K562 (cell line): ENCODE measurements around the gene CELSR2. TPM values are rescaled to one million over a fixed set of nuclear protein-coding genes. Genes with fewer than 3 reads are reported as not detected.

Source experiments
- ATAC-seq: fragments of 200-7000 bp; cut with Tn5 transposase; 3 replicates; pipeline ENCODE4 v1.9.1; 2020; ENCODE audit warnings: moderate library complexity
- BruUV-seq: library from RNA; stranded (reverse); fragments of 400-500 nt; replicated peaks from 2 replicates; lab custom pipeline; 2021; lab: Mats Ljungman, UMichigan
- CTCF ChIA-PET: fragments of 300-600 bp; formaldehyde crosslinking; extraction: SDS; loops from one replicate; lab custom pipeline; 2021; ENCODE audit warnings: low intra/inter-chr PET ratio; lab: Yijun Ruan, JAX
- POLR2A ChIA-PET: fragments of 300-600, 350-650 bp; sonication (Branson Sonifier 250); formaldehyde crosslinking; extraction: SDS; loops from one replicate; lab custom pipeline; 2021; ENCODE audit warnings: antibody characterized with exemption, inconsistent platforms; lab: Yijun Ruan, JAX
- DNase-seq, 4 experiments: peaks; one replicate each; pipeline versions ENCODE4 v3.0.0 to v3.0.0-alpha.2; 2011 to 2018; ENCODE audit warnings: low spot score in 3 of 4, mixed read lengths in 3 of 4; ENCODE audit errors: extremely low read depth in 1 of 4
- FAIRE-seq: peaks from 2 replicates; lab custom pipeline; 2011; peaks lifted over from hg19 to GRCh38; lab: Jason Lieb, UNC
- H2AFZ ChIP-seq: 2 replicates; pipeline ENCODE4 v1.6.0; 2011; ENCODE audit warnings: low read depth, low read length, control low read depth, inconsistent platforms
- H3K27ac ChIP-seq: fragments of 200-600 bp; 3 replicates; pipeline ENCODE4 v1.8.0; 2011; ENCODE audit warnings: low read depth, mild to moderate bottlenecking, control low read depth, inconsistent platforms, low read length, moderate library complexity, mixed read lengths; ENCODE audit errors: extremely low read depth
- H3K27me3 ChIP-seq, 2 experiments: fragments of 300-600 bp in 1 of 2; 2 replicates in 1 of 2; 3 replicates in 1 of 2; pipeline versions ENCODE4 v1.6.0 to v1.8.0; 2011; ENCODE audit warnings: inconsistent platforms in 2 of 2, low read length in 2 of 2, mild to moderate bottlenecking in 1 of 2, mixed read lengths in 1 of 2, moderate library complexity in 1 of 2; ENCODE audit not compliant: control insufficient read depth in 2 of 2, insufficient read depth in 2 of 2
- H3K36me3 ChIP-seq: fragments of 300-600 bp; 3 replicates; pipeline ENCODE4 v1.8.0; 2011; ENCODE audit warnings: mild to moderate bottlenecking, low read length, inconsistent platforms; ENCODE audit not compliant: control insufficient read depth, insufficient read depth
- H3K4me1 ChIP-seq, 2 experiments: fragments of 200-600 bp in 1 of 2; replicated peaks in 1 of 2; 2 replicates in 1 of 2; 3 replicates in 1 of 2; pipeline versions ENCODE4 v1.5.1 to v1.8.0; 2011; ENCODE audit warnings: inconsistent platforms in 2 of 2, low read length in 2 of 2, mild to moderate bottlenecking in 1 of 2, mixed read lengths in 1 of 2, moderate library complexity in 1 of 2; ENCODE audit not compliant: control insufficient read depth in 2 of 2, insufficient read depth in 2 of 2
- H3K4me2 ChIP-seq: 2 replicates; pipeline ENCODE4 v1.6.1; 2011; ENCODE audit warnings: low read length, control low read depth, inconsistent platforms, mixed read lengths; ENCODE audit not compliant: insufficient read depth
- H3K4me3 ChIP-seq: fragments of 200-600 bp; sonication (generic), shearing (Covaris generic); 2 replicates; pipeline ENCODE4 v1.5.1; 2016; ENCODE audit warnings: control low read depth, inconsistent platforms
- H3K79me2 ChIP-seq: fragments of 200-600 bp; 3 replicates; pipeline ENCODE4 v1.8.0; 2011; ENCODE audit warnings: low read length, inconsistent platforms; ENCODE audit not compliant: control insufficient read depth, insufficient read depth
- H3K9ac ChIP-seq, 2 experiments: 2 replicates each; pipeline versions ENCODE4 v1.6.0 to v1.6.1; 2011; ENCODE audit warnings: low read depth in 2 of 2, low read length in 2 of 2, control low read depth in 1 of 2, inconsistent platforms in 1 of 2, mild to moderate bottlenecking in 1 of 2, mixed read lengths in 1 of 2; ENCODE audit not compliant: insufficient read depth in 1 of 2
- H3K9me1 ChIP-seq: one replicate; pipeline ENCODE4 v1.6.0; 2011; ENCODE audit warnings: inconsistent platforms, mild to moderate bottlenecking, low read length, moderate library complexity; ENCODE audit not compliant: control insufficient read depth, insufficient read depth
- H3K9me3 ChIP-seq: replicated peaks from 2 replicates; pipeline ENCODE4 v1.5.1; 2011; ENCODE audit warnings: low read depth, low read length, inconsistent platforms; ENCODE audit not compliant: control insufficient read depth, insufficient read depth
- H4K20me1 ChIP-seq: replicated peaks from 2 replicates; pipeline ENCODE4 v1.6.1; 2011; ENCODE audit warnings: low read length, inconsistent platforms, mixed read lengths; ENCODE audit not compliant: control insufficient read depth, insufficient read depth
- CHD2 ChIP-seq: IDR thresholded peaks from 2 replicates; pipeline ENCODE4 v1.6.1; 2011; ENCODE audit warnings: low read depth, low read length
- ELK3 ChIP-seq: fragments of 450-650 bp; formaldehyde crosslinking; IDR thresholded peaks from 2 replicates; pipeline ENCODE4 v1.4.0; 2020; ENCODE audit warnings: mild to moderate bottlenecking
- RBM22 ChIP-seq: fragments of 200-400 bp; formaldehyde crosslinking; IDR thresholded peaks from 2 replicates; pipeline ENCODE4 v1.6.1; 2018; ENCODE audit warnings: low read length, low read depth; ENCODE audit not compliant: poor library complexity, severe bottlenecking
- RFX1 ChIP-seq: fragments of 450-650 bp; IDR thresholded peaks from 2 replicates; pipeline ENCODE4 v1.6.1; 2016; ENCODE audit warnings: mild to moderate bottlenecking, moderate library complexity
- RFX5 ChIP-seq: IDR thresholded peaks from 2 replicates; pipeline ENCODE4 v1.6.1; 2011; ENCODE audit warnings: low read depth, mild to moderate bottlenecking, improper control_type of control experiment, low read length
- RNF2 ChIP-seq: sonication (generic); IDR thresholded peaks from 2 replicates; pipeline ENCODE4 v1.6.1; 2016
- WHSC1 ChIP-seq: IDR thresholded peaks from one replicate; pipeline ENCODE4 v1.6.1; 2012; ENCODE audit warnings: low read length, control low read depth, inconsistent platforms
- ZKSCAN8 ChIP-seq: fragments of 200-800 bp; sonication (Bioruptor generic); IDR thresholded peaks from 2 replicates; pipeline ENCODE4 v1.6.1; 2016; ENCODE audit warnings: missing genetic modification characterization, missing compliant biosample characterization
- ZNF277 ChIP-seq: fragments of 250-450 bp; sonication (Bioruptor Pico); IDR thresholded peaks from 2 replicates; pipeline ENCODE4 v1.8.0; 2022; ENCODE audit warnings: inconsistent platforms, mild to moderate bottlenecking, moderate library complexity, borderline replicate concordance
- ZNF696 ChIP-seq: fragments of 250-450 bp; sonication (Bioruptor Pico); conservative IDR thresholded peaks from 2 replicates; pipeline ENCODE4 v1.4.0; 2020; ENCODE audit warnings: mild to moderate bottlenecking, moderate library complexity
- WGBS: fragments of 100-300 bp; shearing (Covaris generic); methylation state at CpG from one replicate; pipeline ENCODE4 v1.1.6; 2016; ENCODE audit warnings: low coverage, mixed read lengths; ENCODE audit not compliant: insufficient coverage; ENCODE audit errors: missing lambda C conversion rate; 5-methylcytosine and 5-hydroxymethylcytosine counted together
- in situ Hi-C: fragments of 300-500 bp; cut with MboI; formaldehyde crosslinking; loops from 4 replicates; pipeline ENCODE4 v1.15.0; 2018; ENCODE audit warnings: inconsistent platforms, mixed read lengths
- intact Hi-C: fragments of 100-400 bp; cut with micrococcal nuclease; formaldehyde crosslinking; loops from 2 replicates; pipeline ENCODE4 v1.14.2; 2022
- polyA plus RNA-seq, 8 experiments: library from polyadenylated mRNA; depleted of rRNA in 4 of 8; stranded (reverse) in 5 of 8; unstranded in 3 of 8; fragments of >200 nt; fragmentation: Nextera tagmentation in 2 of 8; fragmentation: Illumina TruSeq in 1 of 8; extraction: Ambion mirVana in 2 of 8; extraction: Trizol in 1 of 8; gene quantifications; 2 replicates each; pipeline versions ENCODE4 v1.2.1 to v1.2.3, GENCODE V29; 2011 to 2014; ENCODE audit warnings: inconsistent platforms in 1 of 8, missing spikeins in 1 of 8
- total RNA-seq, 7 experiments: library from RNA; depleted of rRNA in 6 of 7; stranded (reverse); fragments of >200 nt in 6 of 7; fragmentation: Illumina TruSeq in 2 of 7; extraction: Trizol in 2 of 7; gene quantifications; 2 replicates each; pipeline versions ENCODE4 v1.2.1 to v1.2.3, GENCODE V29; 2011 to 2021; ENCODE audit warnings: low replicate concordance in 1 of 7

The CELSR2 gene
- total and polyA plus RNA-seq, 9 of the 15 experiments (the other 6 are each of a cell fraction or from before 2014, with no cell fraction given): 0.31 to 21.9 (median 4.2) TPM

- in situ Hi-C loops (no loop called here), intact Hi-C loops (no loop called here)
- no TSS peak for BruUV-seq
- H3K9me3 ChIP-seq: no peaks in the 10 kb centered on the region
- no peak for DNase-seq
- peaks cover 62% of the 10 kb centered on the region for H3K79me2 ChIP-seq
- CTCF ChIA-PET: no interaction called here
- H3K27me3 ChIP-seq: no peaks in the 10 kb centered on the region
- no peaks in the 10 kb centered on the region for H3K9me1 ChIP-seq
- H3K27ac ChIP-seq: no peak overlapping the region
- no peak overlapping the region for H3K4me2 ChIP-seq
- POLR2A ChIA-PET: interaction anchor here (0.6 to 5.6 kb wide), 6 partner anchors 11 to 200 kb away, joined by 3 to 56 read pairs (median 4); partner anchors contain the start of genes PSMA5 and SARS1
- H4K20me1 ChIP-seq: no peaks in the 10 kb centered on the region
- H3K4me3 ChIP-seq: no peak overlapping the region
- peaks cover 87% of the 10 kb centered on the region for H3K36me3 ChIP-seq
- H3K9ac ChIP-seq: no peak overlapping the region
- ATAC-seq: peak; percentile 22; the same call in 1 of the 3 replicates
- no peak for FAIRE-seq
- 88% methylated on average over 3 of the region's 3 CpGs for WGBS
- TF ChIP-seq ZKSCAN8 (CRISPR knock-in tag) (no peak), ZNF696 (no peak), ZNF277 (CRISPR knock-in tag) (no peak), RBM22 (no peak), RFX1 (no peak), ELK3 (CRISPR knock-in tag) (no peak), RFX5 (no peak), RNF2 (no peak), WHSC1 (no peak), CHD2 (no peak)
- TF ChIP-seq, all 486 proteins: peak for 0
- Histone ChIP-seq H3K4me1 (no peaks in the 10 kb centered on the region), H2AFZ (no peak overlapping the region)
These were observed 24.0 kb upstream of the CELSR2 start for GRCh38 chr1:109225308-109225707.
